HG03045 (cell line): ENCODE results near the gene SLC6A18.

Source experiments
- ATAC-seq: cut with Tn5 transposase; IDR thresholded peaks from one replicate; pipeline ENCODE4 v1.9.1; 2021; ENCODE audit warnings: mild to moderate bottlenecking, moderate library complexity; ENCODE audit not compliant: unreplicated experiment

Gene SLC6A18

DNA sequence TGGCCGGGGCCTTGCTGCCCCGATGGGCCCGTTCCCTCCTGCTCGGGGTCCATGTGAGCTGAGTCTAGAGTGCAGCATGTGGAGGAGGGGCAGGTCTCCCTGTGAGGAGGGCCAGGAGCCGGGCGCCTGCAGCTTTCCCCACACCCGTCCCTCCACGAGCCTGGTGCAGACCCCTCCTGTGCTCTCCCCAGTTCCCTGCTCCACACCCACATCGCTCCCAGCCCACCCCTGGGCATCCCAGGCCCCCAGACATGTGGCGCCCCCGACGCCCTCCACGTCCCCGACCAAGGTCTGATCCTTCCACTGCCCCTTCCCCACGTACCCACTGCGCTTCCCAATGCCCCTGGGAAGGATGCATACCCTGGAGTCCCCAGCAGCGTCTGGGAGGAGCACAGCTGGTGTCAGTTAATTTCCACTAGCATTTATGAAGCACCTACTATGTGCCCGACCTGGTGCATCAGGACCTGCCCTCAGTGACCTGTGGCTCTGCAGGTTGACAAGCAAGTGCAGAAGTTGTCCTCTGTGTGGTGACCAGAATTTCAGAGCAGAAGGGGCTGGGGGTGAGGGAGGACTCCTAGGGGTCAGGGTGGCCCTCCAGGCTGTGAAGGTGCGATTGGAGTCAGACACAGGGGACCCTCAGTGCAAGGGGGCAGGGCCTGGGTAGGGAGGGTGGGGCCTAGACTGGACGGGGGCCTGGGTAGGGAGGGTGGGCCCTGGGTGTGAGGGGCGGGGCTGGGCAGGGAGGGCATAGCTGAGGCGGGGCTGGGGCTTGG, 10.8 kb upstream of the SLC6A18 start:
- ATAC-seq, result no peak

DNA sequence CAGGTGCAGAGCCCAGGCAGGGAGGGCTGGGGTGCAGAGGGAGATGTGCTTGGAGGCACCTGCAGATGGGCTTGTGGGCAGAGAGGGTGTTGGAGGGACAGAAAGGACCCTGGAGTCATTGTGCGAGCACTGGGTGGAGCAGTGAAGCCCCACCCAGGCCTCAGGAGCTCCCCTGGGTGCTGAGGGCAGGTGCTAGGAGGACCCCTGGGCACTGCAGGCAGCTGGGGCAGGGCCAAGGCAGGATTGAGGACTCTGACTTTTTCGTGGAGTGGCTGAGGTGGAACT, 10.3 kb upstream of the SLC6A18 start:
- no peak for ATAC-seq

DNA sequence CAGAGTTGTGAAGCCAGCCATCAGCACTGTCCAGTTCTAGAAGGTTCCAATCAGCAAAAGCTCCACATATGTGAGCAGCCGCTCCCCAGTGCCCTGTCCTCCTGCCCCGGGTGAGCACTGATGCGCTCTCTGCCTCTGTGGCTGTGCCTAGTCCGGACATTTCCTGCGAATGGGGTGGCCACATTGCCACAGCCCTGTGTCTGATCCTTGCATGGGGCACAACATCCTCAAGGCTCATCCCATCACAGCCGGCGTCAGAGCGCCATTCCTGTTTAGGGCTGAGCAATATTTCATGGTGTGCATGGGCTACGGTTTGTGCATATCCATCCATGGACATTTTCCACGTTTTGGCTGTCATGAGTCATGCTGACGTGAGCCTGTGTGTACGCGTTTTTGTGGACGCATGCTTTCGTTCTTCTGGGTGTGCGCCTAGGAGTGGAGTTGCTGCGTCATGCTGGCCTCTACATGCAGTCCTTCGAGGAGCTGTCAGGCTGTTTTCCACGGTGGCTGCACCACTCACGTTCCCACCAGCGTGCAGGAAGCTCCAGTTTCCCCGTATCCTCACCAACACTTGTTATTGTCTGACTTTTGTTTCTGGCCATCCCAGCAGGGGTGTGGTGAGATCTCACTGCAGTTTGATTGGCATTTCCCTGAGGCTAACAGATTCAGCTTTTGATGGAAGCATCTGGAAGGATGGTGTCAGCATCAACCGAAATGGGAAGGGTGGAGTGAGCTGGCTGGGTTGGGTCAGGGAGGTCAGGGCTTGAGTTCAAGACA, 9.7 kb upstream of the SLC6A18 start:
- ATAC-seq, result no peak

DNA sequence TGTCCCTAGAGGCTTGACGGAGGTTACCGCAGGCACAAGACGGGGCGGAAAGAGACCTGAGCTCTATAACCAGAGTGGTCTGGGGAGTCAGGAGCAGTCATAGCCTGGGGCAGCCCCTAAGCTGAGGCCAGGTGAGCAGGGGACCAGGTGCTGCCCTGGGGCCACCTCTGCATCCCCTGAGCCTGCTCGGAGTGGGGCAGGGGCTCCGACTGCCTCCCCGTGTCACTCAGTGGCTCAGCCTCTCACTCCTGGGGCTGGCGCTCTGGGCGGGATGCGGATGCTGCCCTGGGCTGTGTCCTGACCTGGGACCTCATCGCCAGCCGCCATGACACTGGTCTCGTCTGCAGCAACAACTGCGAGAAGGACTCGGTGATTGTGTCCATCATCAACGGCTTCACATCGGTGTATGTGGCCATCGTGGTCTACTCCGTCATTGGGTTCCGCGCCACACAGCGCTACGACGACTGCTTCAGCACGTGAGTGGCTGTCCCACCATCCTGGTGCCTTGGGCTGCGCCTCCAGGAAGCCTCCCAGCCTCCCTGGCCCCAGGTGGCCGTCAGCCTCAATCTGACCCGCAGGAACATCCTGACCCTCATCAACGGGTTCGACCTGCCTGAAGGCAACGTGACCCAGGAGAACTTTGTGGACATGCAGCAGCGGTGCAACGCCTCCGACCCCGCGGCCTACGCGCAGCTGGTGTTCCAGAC, 8.8 kb upstream of the SLC6A18 start:
- ATAC-seq, result no peak

DNA sequence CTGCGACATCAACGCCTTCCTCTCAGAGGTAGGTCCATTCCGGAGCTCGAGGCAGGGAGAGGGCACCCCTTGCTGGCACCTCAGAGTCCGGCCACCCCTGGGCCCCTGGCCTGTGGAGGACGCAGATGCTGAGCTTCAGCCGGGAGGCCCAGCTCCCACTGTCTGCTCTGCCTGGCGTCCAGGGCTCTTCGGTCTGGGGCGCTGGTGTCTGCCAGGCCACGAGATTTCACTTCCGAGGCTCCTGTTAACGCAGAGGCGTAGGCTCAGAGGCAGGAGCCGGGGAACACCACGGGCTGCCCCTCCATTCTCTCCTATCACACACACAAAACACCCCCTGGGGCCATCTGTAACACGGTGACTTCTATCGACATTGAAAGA, 8.3 kb upstream of the SLC6A18 start:
- ATAC-seq, result no peak

DNA sequence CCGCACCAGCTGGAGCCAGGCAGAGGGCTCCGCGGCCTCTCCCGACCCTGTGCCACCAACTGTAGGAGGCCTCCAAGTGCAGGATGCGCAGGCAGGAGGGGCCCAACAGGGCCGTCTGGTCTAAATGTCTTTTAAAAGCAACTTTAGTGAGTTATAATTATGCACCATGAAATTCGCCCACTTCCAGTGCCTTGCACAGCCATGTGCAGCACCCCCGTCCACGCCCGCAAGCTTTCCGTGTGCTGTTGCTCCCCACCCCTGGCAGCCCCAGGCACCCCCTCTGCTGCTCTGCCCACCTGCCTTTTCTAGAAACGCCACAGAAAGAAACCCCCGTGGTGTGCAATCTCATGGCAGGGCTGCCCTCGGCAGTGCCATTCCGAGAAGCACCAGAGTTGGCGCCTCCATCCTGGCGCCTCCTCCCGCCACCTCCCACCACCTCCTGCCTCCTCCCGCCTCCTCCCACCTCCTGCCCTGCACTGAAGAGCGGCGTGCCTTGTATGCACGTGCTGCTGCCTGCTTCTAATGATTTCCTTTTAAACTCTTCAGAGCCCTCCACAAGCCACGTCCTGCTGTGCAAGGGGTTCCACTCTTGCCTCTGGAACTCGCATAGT, 7.5 kb upstream of the SLC6A18 start:
- no peak for ATAC-seq

DNA sequence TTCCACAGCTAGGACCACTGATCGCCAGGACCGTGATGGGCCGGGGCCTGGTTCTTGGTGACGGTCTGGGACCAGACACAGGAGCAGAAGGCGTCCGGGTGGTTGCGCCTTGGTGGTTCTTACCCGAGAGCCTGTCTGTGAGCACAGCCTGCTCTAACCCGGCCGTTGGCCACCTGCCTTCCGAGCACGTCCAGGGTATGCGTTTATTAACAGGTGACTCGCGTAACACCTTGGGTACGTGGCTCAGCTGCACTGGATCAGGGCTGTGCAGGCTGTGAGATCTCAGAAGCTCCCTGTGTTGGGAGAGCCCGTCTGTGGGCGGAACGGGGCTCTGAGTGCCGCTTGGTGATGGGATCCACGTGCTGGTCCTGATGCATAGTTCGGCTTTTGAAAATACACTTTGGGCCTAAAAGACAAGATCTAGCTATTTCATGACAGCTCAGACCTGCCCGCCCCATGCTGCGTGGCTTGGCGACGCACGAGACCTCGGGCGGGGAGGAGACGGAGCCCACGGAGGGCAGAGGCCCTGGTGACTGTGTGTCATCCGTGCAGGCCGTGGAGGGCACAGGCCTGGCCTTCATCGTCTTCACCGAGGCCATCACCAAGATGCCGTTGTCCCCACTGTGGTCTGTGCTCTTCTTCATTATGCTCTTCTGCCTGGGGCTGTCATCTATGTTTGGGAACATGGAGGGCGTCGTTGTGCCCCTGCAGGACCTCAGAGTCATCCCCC, 6.7 kb upstream of the SLC6A18 start:
- no peak for ATAC-seq

DNA sequence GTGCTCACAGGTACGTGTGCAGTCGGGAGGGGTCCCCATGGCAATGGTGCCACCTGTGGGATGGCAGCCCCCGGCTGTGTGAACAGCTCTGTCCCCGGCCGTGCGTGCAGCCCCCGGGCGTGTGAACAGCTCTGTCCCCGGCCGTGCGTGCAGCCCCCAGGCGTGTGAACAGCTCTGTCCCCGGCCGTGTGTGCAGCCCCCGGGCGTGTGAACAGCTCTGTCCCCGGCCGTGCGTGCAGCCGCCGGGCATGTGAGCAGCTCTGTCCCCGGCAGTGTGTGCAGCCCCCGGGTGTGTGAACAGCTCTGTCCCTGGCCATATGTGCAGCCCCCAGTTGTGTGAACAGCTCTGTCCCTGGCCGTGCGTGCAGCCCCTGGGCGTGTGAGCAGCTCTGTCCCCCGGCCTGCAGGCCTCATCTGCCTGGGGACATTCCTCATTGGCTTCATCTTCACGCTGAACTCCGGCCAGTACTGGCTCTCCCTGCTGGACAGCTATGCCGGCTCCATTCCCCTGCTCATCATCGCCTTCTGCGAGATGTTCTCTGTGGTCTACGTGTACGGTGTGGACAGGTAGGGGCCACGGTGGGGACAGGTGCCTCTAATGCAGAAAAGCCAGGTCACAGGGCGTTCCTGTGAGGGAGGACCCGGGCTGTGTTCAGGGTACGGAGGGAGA, 5.9 kb upstream of the SLC6A18 start:
- ATAC-seq, result no peak

DNA sequence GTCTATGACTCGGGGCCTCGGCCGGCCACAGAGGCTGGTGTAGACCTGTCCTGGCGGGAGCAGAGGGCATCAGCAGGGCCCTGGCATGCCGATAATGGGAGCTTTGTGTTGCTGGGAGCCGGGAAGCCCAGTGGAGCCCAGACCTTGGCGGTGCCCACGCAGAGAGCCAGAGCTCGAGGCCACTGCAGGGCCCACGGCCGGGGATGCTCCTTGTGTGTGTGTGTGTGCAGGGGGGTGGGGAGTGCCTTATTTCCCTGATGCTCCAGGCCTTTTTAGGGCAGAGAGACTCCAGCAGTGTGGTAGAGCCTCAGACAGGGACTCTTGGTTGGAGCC, 5.4 kb upstream of the SLC6A18 start:
- ATAC-seq, result no peak

DNA sequence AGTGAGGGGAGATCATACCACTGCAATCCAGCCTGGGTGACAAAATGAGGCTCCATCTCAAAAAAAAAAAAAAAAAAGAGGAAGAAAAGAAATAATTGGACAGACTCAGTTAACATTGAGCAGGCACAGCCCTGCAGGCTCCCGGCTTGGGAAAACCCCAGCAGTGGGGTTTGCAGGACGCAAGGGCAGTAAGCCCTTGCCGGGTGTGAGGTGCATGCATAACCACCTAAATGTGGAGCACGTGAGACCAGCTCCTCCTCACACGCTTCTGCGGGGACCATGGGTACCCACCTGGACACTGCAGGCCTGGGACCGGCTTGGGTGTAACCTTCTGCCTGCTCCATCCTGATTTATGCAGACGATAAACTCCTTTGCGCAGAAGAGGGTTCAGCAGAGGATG, 4.8 kb upstream of the SLC6A18 start:
- ATAC-seq, result no peak

DNA sequence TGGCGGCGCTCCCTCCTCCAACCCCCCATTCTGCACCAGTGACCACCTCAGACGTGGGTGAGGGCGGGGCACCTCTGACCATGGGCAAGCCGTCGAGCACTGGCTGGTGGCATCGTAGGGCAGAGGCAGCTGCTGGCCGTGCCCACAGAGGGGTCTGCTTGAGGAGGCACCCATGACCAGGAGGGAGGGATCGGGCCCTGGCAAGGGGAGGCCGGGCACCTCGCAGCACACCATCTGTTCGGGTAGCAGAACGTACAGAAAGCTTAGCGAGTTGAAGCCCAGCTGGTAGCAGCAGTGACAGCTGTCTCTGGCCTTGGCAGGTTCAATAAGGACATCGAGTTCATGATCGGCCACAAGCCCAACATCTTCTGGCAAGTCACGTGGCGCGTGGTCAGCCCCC, 4.3 kb upstream of the SLC6A18 start:
- ATAC-seq, result no peak

DNA sequence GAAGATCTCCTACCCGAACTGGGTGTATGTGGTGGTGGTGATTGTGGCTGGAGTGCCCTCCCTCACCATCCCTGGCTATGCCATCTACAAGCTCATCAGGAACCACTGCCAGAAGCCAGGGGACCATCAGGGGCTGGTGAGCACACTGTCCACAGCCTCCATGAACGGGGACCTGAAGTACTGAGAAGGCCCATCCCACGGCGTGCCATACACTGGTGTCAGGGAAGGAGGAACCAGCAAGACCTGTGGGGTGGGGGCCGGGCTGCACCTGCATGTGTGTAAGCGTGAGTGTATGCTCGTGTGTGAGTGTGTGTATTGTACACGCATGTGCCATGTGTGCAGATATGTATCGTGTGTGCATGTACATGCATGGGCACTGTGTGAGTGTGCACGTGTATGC, 3.5 kb upstream of the SLC6A18 start:
- no peak for ATAC-seq

DNA sequence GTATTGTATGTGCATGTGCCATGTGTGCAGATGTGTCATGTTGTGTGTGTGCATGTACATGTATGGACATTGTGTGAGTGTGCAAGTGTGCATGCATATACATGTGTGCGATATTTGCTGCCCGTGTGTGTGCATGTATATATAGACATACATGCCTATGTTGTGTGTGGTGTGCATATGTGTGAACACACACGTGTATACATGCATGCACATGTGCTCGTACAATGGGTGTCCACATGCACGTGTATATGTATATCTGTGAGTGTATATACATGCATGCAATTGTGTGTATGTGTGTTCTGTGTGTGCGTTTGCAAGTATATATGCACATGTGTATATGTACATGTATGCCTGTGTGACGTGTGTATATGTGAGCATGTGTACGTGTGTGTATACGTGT, 3.0 kb upstream of the SLC6A18 start:
- no peak for ATAC-seq

DNA sequence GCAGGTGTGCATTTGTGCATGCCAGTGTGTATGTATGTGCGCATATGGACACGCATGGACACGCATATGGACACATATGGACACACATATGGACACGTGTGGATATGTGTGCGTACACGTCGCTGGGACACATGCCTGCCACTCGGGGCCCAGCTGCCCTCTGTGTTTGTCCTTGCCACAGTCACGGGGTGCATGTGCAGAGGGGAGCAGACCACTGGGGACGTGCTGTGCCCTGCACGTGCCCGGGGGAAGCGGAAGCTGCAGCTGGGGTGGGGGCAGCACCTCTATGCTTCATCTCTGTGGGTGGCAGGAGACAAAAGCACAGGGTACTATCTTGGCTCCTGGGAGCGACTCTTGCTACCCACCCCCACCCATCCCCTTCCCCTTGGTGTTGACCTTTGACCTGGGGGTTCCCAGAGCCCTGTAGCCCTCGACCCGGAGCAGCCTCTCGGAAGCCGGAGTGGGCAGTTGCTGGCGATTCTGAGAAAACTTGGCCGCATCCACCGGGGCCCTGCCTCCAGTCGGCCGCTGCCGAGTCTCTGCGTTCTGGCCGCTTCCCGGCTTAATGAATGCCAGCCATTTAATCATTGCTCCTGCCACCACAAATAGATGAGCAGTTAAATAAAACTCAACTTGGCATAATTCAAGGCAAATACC, 2.4 kb upstream of the SLC6A18 start:
- ATAC-seq, result no peak

DNA sequence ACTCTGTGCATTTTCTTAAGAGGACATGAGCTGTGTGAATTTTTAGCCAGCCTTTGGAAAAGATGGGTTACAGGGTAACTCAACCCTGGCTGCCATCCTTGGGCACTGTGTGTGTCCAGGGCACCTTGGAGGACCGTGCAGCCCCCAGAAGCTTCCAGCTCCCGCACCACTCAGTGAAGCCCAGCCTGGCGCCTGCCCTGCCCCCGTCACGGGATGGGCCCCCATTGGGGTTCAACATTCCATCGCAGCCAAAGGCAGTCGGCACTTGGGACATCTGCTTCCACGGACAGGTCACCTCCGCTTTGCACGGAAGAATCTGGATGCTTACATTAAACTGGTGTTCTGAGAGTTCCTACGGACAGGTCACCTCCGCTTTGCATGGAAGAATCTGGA, 1.9 kb upstream of the SLC6A18 start:
- ATAC-seq, result no peak

DNA sequence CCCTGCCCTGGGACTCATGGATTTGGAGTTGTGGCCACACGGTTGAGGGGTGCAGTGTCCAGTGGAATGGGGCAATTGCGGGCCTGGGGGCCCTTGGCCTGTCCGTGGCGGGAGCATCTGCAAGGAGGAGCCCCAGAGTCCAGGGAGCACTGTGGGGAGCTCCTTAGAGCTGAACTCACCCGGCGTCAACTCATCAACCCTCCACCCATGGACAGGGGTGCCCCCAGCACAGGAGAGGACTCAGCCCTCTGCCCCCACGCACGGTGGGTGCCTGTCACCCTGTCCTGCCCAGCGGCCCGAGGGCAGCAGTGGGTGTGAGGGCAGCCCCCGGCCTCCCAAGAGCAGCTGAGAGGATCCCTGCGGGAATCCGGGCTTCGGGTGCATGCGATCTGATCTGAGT, 550 bp upstream of the SLC6A18 start:
- ATAC-seq, result no peak

DNA sequence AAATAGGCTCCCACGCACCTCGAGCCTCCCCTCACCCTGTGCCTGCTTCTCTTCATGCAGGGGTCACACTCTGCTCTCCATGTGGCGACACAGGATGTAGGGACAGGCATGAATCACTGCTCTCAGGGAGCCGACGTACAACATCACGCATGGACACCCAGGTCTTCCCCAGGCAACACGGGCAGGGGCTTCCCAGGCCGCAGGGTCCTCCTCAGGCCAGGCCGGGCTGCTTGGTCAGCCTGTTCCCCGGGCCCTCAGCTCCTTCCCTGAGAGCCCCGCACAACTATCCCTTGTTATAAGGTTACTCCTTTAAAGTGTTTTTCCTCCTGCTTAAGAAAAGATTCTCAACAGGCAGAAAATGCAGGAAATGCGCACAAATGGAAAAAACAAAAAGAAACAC, 1.1 kb downstream of the SLC6A18 start:
- ATAC-seq, result no peak

DNA sequence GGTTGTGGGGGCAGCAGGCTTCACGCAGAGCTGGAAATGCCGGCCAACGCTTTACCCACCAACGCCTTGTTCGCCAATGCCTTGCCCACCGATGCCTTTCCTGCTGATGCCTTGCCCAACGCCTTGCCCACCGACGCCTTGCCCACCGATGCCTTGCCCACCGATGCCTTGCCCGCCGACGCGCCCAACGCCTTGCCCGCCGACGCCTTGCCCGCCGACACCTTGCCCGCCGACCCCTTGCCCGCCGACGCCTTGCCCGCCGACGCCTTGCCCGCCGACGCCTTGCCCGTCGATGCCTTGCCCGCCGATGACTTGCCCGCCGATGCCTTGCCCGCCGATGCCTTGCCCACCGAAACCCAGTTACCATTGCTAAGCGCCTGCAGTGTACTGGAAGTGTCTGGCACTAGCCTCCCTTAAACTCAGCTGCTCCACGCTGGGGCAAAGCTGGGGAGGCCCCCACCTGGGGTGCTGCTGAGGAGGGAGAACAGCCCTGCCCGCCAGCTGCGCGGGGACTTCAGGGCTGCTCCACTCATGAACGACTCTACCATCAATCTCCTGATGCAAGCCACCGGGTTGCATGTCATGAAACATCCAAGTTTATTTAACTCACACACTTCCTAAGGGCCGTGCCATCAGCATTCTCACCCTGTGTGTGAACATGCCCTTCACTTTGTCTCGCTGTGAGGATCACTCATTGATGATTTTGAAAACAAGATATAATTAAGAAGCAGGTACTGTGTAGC, 1.8 kb downstream of the SLC6A18 start:
- no peak for ATAC-seq

DNA sequence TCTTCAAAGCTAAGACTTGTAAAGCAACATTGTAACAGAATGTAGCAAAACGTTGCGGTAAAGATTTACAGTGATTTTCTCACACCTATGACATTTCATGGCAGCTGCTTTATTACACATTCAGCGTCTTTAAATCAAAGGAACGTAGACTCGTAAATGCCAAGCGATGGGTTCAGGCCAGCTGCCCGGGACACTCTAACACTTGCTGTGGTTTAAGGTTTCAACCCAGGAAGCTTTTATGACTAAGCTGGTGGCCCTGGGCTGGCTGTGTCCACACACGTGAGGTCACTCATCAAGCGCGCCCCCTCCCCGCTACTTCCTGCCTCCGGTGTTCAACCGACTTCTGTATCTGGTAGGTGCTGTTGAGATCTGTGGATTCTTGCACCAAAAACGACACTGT, 2.5 kb downstream of the SLC6A18 start:
- ATAC-seq, result no peak

DNA sequence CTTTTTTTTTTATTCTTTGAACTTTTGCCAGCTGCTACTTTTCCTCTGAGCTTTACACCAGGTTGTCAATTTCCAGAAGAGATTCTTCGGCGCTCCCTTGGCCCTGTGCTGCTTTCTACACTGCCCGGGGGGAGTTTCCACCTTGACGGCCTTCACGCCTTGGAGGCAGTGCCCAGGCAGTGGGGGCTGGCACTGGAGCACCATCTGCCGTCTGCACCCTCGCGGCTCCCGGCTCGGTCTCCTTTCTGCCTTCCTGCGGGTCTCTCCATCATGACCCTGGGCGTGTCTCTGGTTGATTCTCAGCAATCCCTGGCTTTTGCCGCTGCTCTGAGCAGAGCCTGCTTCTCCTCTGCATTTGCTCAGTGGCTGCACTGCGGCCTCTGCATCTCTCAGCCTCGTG, 2.9 kb downstream of the SLC6A18 start:
- ATAC-seq, result no peak
